Osteocyte (in vitro differentiated cells): Measurements from ENCODE around the gene DGAT2L6. TPM values are rescaled to one million over a fixed set of nuclear protein-coding genes. Genes with fewer than 3 reads are reported as not detected.

Source experiments
- DNase-seq: peaks from one replicate; pipeline ENCODE4 v3.0.0; 2021; ENCODE audit warnings: mixed read lengths; ENCODE audit not compliant: unreplicated experiment; ENCODE audit errors: extremely low spot score
- H3K27ac Mint-ChIP-seq: one replicate; pipeline ENCODE4 v1.8.0; 2021; ENCODE audit warnings: mild to moderate bottlenecking, mixed read lengths; ENCODE audit not compliant: unreplicated experiment
- H3K27me3 Mint-ChIP-seq: one replicate; pipeline ENCODE4 v1.8.0; 2021; ENCODE audit warnings: mixed read lengths; ENCODE audit not compliant: unreplicated experiment
- H3K36me3 Mint-ChIP-seq: one replicate; pipeline ENCODE4 v1.8.0; 2021; ENCODE audit warnings: mixed read lengths; ENCODE audit not compliant: unreplicated experiment
- H3K4me1 Mint-ChIP-seq: one replicate; pipeline ENCODE4 v1.8.0; 2021; ENCODE audit warnings: mixed read lengths; ENCODE audit not compliant: unreplicated experiment
- H3K4me3 Mint-ChIP-seq: one replicate; pipeline ENCODE4 v1.8.0; 2021; ENCODE audit warnings: mild to moderate bottlenecking, moderate library complexity, mixed read lengths; ENCODE audit not compliant: unreplicated experiment
- H3K9me3 Mint-ChIP-seq: one replicate; pipeline ENCODE4 v1.8.0; 2021; ENCODE audit warnings: mixed read lengths; ENCODE audit not compliant: unreplicated experiment
- long read RNA-seq: library from polyadenylated mRNA; unstranded; transcript quantifications from one replicate; pipeline ENCODE4 v2.0.0, GENCODE V29; 2021
- total RNA-seq: library from RNA; stranded (reverse); gene quantifications from 2 replicates; pipeline ENCODE4 v1.2.1, GENCODE V29; 2021
- TF ChIP-seq, protein P1 (sequence below): fragments of 200-600 bp; sonication (generic); IDR thresholded peaks from 2 replicates; pipeline ENCODE4 v1.5.0; 2021; ENCODE audit warnings: antibody characterized with exemption, mild to moderate bottlenecking, moderate library complexity

The DGAT2L6 gene, protein sequence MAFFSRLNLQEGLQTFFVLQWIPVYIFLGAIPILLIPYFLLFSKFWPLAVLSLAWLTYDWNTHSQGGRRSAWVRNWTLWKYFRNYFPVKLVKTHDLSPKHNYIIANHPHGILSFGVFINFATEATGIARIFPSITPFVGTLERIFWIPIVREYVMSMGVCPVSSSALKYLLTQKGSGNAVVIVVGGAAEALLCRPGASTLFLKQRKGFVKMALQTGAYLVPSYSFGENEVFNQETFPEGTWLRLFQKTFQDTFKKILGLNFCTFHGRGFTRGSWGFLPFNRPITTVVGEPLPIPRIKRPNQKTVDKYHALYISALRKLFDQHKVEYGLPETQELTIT
- total RNA-seq, result not detected in 2 replicates
- long read RNA-seq, result 0 reads

DNA sequence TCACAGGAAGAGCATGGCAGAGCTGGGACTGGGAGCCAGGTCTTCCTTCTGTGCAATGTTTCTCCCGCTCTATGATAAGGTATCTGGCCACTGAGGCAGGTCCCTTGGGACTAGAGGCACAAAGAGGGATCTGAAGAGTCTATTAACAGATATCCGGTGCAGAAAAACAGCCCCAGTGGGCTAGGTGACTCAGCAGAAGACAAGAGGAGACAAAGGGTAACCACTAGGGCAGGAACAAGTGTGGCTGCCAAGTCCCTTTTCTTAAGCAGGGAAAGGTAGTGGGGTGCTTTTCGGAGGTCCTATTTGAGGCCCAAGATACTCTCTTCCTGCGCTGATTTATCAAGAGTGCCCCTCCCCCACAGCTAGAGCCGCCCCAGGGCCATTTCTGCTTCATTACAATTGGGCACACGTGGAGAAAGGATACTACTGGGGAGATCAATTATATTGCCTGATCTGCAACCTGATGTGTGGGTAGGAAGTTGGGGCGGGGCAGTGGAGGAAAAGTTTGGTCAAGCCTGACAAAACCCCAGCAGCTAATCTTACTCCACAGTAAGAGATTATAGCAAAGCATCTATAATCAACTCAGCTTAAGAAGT, at the start of gene DGAT2L6:
Gene DGAT2L6 (plus strand): TSS at position 546 of the 596 bp plus-strand sequence. CDS start 100 bp downstream, outside the sequence.
- Mint-ChIP-seq H3K4me3 (no peak within 1 kb of the TSS), H3K27ac (no peak within 1 kb of the TSS), H3K9me3 (peaks cover 8% of the 10 kb centered on the region), H3K36me3 (no peaks in the 10 kb centered on the region), H3K27me3 (no peaks in the 10 kb centered on the region), H3K4me1 (no peaks in the 10 kb centered on the region)
- TF ChIP-seq, protein P1, sequence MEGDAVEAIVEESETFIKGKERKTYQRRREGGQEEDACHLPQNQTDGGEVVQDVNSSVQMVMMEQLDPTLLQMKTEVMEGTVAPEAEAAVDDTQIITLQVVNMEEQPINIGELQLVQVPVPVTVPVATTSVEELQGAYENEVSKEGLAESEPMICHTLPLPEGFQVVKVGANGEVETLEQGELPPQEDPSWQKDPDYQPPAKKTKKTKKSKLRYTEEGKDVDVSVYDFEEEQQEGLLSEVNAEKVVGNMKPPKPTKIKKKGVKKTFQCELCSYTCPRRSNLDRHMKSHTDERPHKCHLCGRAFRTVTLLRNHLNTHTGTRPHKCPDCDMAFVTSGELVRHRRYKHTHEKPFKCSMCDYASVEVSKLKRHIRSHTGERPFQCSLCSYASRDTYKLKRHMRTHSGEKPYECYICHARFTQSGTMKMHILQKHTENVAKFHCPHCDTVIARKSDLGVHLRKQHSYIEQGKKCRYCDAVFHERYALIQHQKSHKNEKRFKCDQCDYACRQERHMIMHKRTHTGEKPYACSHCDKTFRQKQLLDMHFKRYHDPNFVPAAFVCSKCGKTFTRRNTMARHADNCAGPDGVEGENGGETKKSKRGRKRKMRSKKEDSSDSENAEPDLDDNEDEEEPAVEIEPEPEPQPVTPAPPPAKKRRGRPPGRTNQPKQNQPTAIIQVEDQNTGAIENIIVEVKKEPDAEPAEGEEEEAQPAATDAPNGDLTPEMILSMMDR, result no peak
- no peak for DNase-seq

DNA sequence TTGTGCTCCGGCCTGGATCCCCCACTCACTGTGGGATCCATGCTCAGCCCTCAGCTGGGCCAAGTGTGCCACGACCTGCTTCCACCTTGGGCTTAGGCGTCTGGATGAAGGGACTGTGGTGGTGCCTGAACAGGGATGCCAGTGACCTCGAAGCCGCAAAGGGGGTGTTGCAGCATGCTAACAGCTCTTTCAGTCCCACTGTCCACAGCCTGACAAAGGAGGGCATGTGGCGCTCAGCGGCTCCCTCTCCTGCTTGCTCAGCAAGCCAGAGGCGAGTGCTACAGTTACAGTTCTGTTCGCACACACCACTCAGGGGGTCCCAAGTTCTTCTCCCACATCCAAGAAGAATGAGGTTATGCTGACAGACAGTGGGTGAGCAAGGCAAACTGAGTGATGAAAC, 49.2 kb upstream of the DGAT2L6 start:
- H3K27me3 Mint-ChIP-seq, result peaks cover 2% of the 10 kb centered on the region
- no peak for DNase-seq
- H3K4me1 Mint-ChIP-seq, result peaks cover 3% of the 10 kb centered on the region
- no peak overlapping the region for H3K27ac Mint-ChIP-seq
- H3K4me3 Mint-ChIP-seq, result no peak overlapping the region
- TF ChIP-seq, protein P1, result no peak
- H3K9me3 Mint-ChIP-seq, result peaks cover 14% of the 10 kb centered on the region
- no peaks in the 10 kb centered on the region for H3K36me3 Mint-ChIP-seq

DNA sequence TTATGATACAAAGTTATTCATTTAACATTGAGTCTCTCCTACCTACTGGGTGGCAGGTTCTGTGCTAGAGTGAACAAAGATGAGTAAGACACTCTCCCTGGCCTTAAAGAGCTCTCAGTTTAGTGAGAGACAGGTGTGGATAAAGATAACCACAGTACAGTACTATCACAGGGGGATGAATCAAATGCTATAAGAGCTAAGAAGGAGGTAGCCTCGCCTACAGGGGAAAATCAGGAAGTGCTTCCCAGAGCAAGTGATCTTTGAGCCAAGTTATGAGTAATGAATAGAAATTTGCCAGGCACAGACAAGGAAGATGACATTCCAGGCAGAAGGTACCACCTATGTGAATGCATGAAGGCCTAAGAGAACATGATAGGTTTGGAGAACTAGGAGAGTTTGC, 47.5 kb upstream of the DGAT2L6 start:
- Mint-ChIP-seq H3K9me3 (peaks cover 6% of the 10 kb centered on the region), H3K27me3 (peaks cover 2% of the 10 kb centered on the region), H3K36me3 (no peaks in the 10 kb centered on the region), H3K4me3 (no peak overlapping the region), H3K4me1 (peaks cover 5% of the 10 kb centered on the region), H3K27ac (no peak overlapping the region)
- DNase-seq, result no peak
- TF ChIP-seq, protein P1, result no peak

DNA sequence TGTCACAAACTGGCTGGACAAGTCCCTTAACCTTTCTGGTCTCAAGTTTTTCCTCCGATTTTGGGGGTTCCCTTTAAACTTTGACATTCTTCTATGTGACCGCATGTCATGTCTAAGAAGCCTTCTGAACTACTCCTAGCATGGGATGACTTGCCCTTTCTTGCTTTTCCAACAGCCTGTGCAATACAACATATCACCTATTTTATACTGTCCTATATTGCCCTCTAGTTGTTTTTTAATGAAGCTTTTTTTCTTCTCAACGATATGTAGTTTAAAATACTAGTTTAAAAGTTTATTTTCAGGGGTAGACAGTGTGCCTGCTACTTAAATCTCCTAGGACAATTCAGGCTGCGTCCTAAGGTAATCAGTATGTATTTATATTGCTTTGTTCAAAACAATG, 45.1 kb upstream of the DGAT2L6 start:
- Mint-ChIP-seq H3K36me3 (no peaks in the 10 kb centered on the region), H3K4me3 (no peak overlapping the region), H3K9me3 (peaks cover 7% of the 10 kb centered on the region), H3K27ac (no peak overlapping the region), H3K27me3 (peaks cover 2% of the 10 kb centered on the region), H3K4me1 (peaks cover 9% of the 10 kb centered on the region)
- DNase-seq, result no peak
- TF ChIP-seq, protein P1, result no peak

DNA sequence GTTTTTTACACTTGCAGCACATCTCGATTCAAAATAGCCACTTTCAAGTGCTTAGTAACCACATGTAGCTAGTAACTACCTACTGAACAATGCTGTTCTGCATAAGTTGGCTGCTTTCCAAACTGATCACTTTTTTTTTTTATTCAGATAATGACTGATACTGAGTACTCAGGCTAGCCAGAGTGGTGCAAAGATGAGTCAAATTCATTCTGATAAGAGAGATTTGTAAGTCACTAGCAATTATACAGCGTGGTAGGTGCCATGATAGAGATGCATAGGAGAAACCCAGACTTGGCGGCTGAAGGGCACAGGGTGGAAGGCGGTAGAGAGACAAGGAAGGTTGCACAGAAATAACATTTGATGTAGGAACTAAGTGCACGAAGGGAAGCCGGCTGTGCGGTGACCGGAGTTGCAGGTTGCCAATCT, 44.4 kb upstream of the DGAT2L6 start:
- Mint-ChIP-seq H3K4me3 (peak overlapping the region; percentile 96), H3K36me3 (no peaks in the 10 kb centered on the region), H3K9me3 (peaks cover 7% of the 10 kb centered on the region), H3K4me1 (peaks cover 9% of the 10 kb centered on the region), H3K27ac (peak overlapping the region; percentile 96), H3K27me3 (peaks cover 2% of the 10 kb centered on the region)
- TF ChIP-seq, protein P1, result no peak
- DNase-seq, result no peak
